HepG2 (cell line): Measurements from ENCODE around the gene FBXO41. TPM values are rescaled to one million over a fixed set of nuclear protein-coding genes. Genes with fewer than 3 reads are reported as not detected.

Experiments used
- AGO1 ChIP-seq: fragments of 200-400 bp; formaldehyde crosslinking; IDR thresholded peaks from 2 replicates; pipeline ENCODE4 v1.6.1; 2017; ENCODE audit warnings: mild to moderate bottlenecking, low read depth, low read length, moderate library complexity; ENCODE audit not compliant: poor library complexity, severe bottlenecking
- AGO2 ChIP-seq: fragments of 200-400 bp; formaldehyde crosslinking; optimal IDR thresholded peaks from 2 replicates; pipeline ENCODE3; 2017; ENCODE audit warnings: mild to moderate bottlenecking, low read depth, low read length, moderate library complexity
- AKAP8 ChIP-seq: sonication (generic); formaldehyde crosslinking; IDR thresholded peaks from 2 replicates; pipeline ENCODE4 v1.5.1; 2020; ENCODE audit warnings: mild to moderate bottlenecking, missing genetic modification reagents
- DZIP1 ChIP-seq: sonication (generic); formaldehyde crosslinking; IDR thresholded peaks from 2 replicates; pipeline ENCODE4 v1.5.0; 2020; ENCODE audit warnings: mild to moderate bottlenecking, missing genetic modification reagents
- HNRNPK ChIP-seq: fragments of 200-400 bp; formaldehyde crosslinking; IDR thresholded peaks from 2 replicates; pipeline ENCODE4 v1.6.1; 2018; ENCODE audit warnings: low read length, low read depth, moderate library complexity, mild to moderate bottlenecking; ENCODE audit not compliant: poor library complexity, severe bottlenecking
- NR2C2 ChIP-seq: sonication (generic); formaldehyde crosslinking; IDR thresholded peaks from 2 replicates; pipeline ENCODE4 v1.4.0; 2020; ENCODE audit warnings: missing genetic modification reagents, mild to moderate bottlenecking, moderate library complexity, borderline replicate concordance
- POGZ ChIP-seq: sonication (generic); formaldehyde crosslinking; IDR thresholded peaks from 2 replicates; pipeline ENCODE4 v1.4.0; 2020; ENCODE audit warnings: mild to moderate bottlenecking, missing genetic modification reagents
- POLR2AphosphoS5 ChIP-seq: IDR thresholded peaks from 2 replicates; pipeline ENCODE4 v1.6.1; 2012; ENCODE audit warnings: low read depth, low read length
- POLR2G ChIP-seq: fragments of 200-400 bp; formaldehyde crosslinking; IDR thresholded peaks from 2 replicates; pipeline ENCODE4 v1.6.1; 2018; ENCODE audit warnings: mild to moderate bottlenecking, low read depth, low read length, moderate library complexity
- PRDM4 ChIP-seq: sonication (generic); formaldehyde crosslinking; IDR thresholded peaks from 2 replicates; pipeline ENCODE4 v1.9.0; 2021; ENCODE audit warnings: missing genetic modification reagents, borderline replicate concordance
- RBM22 ChIP-seq: fragments of 200-400 bp; formaldehyde crosslinking; optimal IDR thresholded peaks from 2 replicates; pipeline ENCODE3; 2017; ENCODE audit warnings: mild to moderate bottlenecking, low read length, moderate library complexity
- TOPORS ChIP-seq: sonication (generic); formaldehyde crosslinking; IDR thresholded peaks from 2 replicates; pipeline ENCODE4 v1.8.0; 2023; ENCODE audit warnings: mild to moderate bottlenecking, missing genetic modification reagents
- ZNF768 ChIP-seq: sonication (generic); formaldehyde crosslinking; IDR thresholded peaks from 2 replicates; pipeline ENCODE4 v1.4.0; 2020; ENCODE audit warnings: missing genetic modification reagents
- polyA plus RNA-seq, 8 experiments: library from polyadenylated mRNA; depleted of rRNA in 3 of 8; stranded (reverse) in 7 of 8; unstranded in 1 of 8; fragments of >200 nt; fragmentation: Illumina TruSeq in 4 of 8; extraction: Trizol in 4 of 8; gene quantifications; 2 replicates each; pipeline versions ENCODE4 v1.2.1 to v1.2.3, GENCODE V29; 2011 to 2016; ENCODE audit warnings: low read depth in 4 of 8, missing spikeins in 1 of 8, mixed read lengths in 1 of 8; ENCODE audit not compliant: insufficient read depth in 1 of 8
- total RNA-seq, 5 experiments: library from RNA; depleted of rRNA; stranded (reverse); fragments of >200 nt; fragmentation: Illumina TruSeq; extraction: Trizol; gene quantifications; 2 replicates each; pipeline ENCODE4 v1.2.3, GENCODE V29; 2016; ENCODE audit warnings: low read depth in 1 of 5
- TF ChIP-seq, protein P1 (sequence below): sonication (generic); formaldehyde crosslinking; IDR thresholded peaks from 2 replicates; pipeline ENCODE4 v1.5.0; 2020; ENCODE audit warnings: missing genetic modification reagents, mild to moderate bottlenecking, borderline replicate concordance
- TF ChIP-seq, protein P2 (sequence below): sonication (generic); formaldehyde crosslinking; IDR thresholded peaks from 2 replicates; pipeline ENCODE4 v1.4.0; 2020; ENCODE audit warnings: missing genetic modification reagents

The FBXO41 gene
- total and polyA plus RNA-seq, 2 of the 13 experiments (the other 11 are each of a cell fraction or from before 2014, with no cell fraction given), result 4.2 to 10.3 TPM

GRCh38 chr2:73255007-73255644, 29.2 kb downstream of the FBXO41 start (continued):
- TF ChIP-seq PRDM4, result no peak
- 0 out of 2 replicates have a peak, but pooled peaks have one; percentile 25 for TF ChIP-seq TOPORS (CRISPR knock-in tag)
- peak; percentile 93 for TF ChIP-seq AGO2
- peak; percentile 54; the same call in 1 of the 2 replicates for TF ChIP-seq ZNF768 (CRISPR knock-in tag)
- TF ChIP-seq POGZ, result no peak
- TF ChIP-seq POLR2G, result peak; percentile 56
- TF ChIP-seq NR2C2 (CRISPR knock-in tag), result 0 out of 2 replicates have a peak, but pooled peaks have one; percentile 16
- TF ChIP-seq, protein P1, sequence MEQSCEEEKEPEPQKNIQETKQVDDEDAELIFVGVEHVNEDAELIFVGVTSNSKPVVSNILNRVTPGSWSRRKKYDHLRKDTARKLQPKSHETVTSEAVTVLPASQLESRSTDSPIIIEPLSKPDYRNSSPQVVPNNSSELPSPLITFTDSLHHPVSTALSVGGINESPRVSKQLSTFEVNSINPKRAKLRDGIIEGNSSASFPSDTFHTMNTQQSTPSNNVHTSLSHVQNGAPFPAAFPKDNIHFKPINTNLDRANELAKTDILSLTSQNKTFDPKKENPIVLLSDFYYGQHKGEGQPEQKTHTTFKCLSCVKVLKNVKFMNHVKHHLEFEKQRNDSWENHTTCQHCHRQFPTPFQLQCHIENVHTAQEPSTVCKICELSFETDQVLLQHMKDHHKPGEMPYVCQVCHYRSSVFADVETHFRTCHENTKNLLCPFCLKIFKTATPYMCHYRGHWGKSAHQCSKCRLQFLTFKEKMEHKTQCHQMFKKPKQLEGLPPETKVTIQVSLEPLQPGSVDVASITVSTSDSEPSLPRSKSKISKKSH, result 0 out of 2 replicates have a peak, but pooled peaks have one; percentile 37
- TF ChIP-seq HNRNPK, result no peak
- TF ChIP-seq DZIP1 (CRISPR knock-in tag), result 0 out of 2 replicates have a peak, but pooled peaks have one; percentile 46
- peak; percentile 57; the same call in 1 of the 2 replicates for TF ChIP-seq AKAP8 (CRISPR knock-in tag)
- TF ChIP-seq, protein P2, sequence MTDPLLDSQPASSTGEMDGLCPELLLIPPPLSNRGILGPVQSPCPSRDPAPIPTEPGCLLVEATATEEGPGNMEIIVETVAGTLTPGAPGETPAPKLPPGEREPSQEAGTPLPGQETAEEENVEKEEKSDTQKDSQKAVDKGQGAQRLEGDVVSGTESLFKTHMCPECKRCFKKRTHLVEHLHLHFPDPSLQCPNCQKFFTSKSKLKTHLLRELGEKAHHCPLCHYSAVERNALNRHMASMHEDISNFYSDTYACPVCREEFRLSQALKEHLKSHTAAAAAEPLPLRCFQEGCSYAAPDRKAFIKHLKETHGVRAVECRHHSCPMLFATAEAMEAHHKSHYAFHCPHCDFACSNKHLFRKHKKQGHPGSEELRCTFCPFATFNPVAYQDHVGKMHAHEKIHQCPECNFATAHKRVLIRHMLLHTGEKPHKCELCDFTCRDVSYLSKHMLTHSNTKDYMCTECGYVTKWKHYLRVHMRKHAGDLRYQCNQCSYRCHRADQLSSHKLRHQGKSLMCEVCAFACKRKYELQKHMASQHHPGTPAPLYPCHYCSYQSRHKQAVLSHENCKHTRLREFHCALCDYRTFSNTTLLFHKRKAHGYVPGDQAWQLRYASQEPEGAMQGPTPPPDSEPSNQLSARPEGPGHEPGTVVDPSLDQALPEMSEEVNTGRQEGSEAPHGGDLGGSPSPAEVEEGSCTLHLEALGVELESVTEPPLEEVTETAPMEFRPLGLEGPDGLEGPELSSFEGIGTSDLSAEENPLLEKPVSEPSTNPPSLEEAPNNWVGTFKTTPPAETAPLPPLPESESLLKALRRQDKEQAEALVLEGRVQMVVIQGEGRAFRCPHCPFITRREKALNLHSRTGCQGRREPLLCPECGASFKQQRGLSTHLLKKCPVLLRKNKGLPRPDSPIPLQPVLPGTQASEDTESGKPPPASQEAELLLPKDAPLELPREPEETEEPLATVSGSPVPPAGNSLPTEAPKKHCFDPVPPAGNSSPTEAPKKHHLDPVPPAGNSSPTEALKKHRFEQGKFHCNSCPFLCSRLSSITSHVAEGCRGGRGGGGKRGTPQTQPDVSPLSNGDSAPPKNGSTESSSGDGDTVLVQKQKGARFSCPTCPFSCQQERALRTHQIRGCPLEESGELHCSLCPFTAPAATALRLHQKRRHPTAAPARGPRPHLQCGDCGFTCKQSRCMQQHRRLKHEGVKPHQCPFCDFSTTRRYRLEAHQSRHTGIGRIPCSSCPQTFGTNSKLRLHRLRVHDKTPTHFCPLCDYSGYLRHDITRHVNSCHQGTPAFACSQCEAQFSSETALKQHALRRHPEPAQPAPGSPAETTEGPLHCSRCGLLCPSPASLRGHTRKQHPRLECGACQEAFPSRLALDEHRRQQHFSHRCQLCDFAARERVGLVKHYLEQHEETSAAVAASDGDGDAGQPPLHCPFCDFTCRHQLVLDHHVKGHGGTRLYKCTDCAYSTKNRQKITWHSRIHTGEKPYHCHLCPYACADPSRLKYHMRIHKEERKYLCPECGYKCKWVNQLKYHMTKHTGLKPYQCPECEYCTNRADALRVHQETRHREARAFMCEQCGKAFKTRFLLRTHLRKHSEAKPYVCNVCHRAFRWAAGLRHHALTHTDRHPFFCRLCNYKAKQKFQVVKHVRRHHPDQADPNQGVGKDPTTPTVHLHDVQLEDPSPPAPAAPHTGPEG (CRISPR knock-in tag), result 0 out of 2 replicates have a peak, but pooled peaks have one; percentile 45
- TF ChIP-seq POLR2AphosphoS5, result peak; percentile 57; the same call in 1 of the 2 replicates
- peak; percentile 10 for TF ChIP-seq RBM22
- TF ChIP-seq AGO1, result peak; percentile 54
